Right lobe of liver (tissue), 6 donors: ENCODE results near the gene TMEM18. TPM values are rescaled to one million over a fixed set of nuclear protein-coding genes. Genes with fewer than 3 reads are reported as not detected.

Experiments
- ATAC-seq, 4 donors: fragments of 200-7000 bp; cut with Tn5 transposase; one replicate each; pipeline ENCODE4 v1.9.1; 2020; ENCODE audit warnings: mild to moderate bottlenecking in 4 of 4, moderate library complexity in 4 of 4
- DNase-seq, 3 donors: peaks; one replicate each; pipeline ENCODE4 v3.0.0-alpha.2; 2020
- H3K27ac ChIP-seq, 3 donors: fragments of 200-600 bp; one replicate each; pipeline ENCODE4 v1.8.0; 2022
- H3K27me3 ChIP-seq, 2 donors: fragments of 200-600 bp; one replicate each; pipeline ENCODE4 v1.8.0; 2022
- H3K36me3 ChIP-seq, 4 donors: fragments of 200-600 bp; sonication (generic) in 1 of 4; one replicate each; pipeline versions ENCODE4 v1.5.1 to v1.8.0; 2017 to 2022; ENCODE audit warnings: control low read depth in 1 of 4
- H3K4me1 ChIP-seq, 4 donors: fragments of 200-600 bp; sonication (generic) in 1 of 4; one replicate each; pipeline versions ENCODE4 v1.5.1 to v1.8.0; 2017 to 2022; ENCODE audit warnings: control low read depth in 1 of 4
- H3K4me3 ChIP-seq, 3 donors: fragments of 200-600 bp; one replicate each; pipeline ENCODE4 v1.8.0; 2022
- H3K9me3 ChIP-seq, 4 donors: fragments of 200-600 bp; sonication (generic) in 1 of 4; one replicate each; pipeline versions ENCODE4 v1.5.1 to v1.8.0; 2017 to 2022; ENCODE audit warnings: control low read depth in 1 of 4
- CTCF ChIP-seq, 4 donors: fragments of 200-600 bp in 3 of 4; fragments of 450-650 bp in 1 of 4; IDR thresholded peaks; one replicate each; pipeline versions ENCODE4 v1.5.1 to v1.8.0; 2016 to 2022; ENCODE audit warnings: antibody characterized with exemption in 4 of 4, mild to moderate bottlenecking in 2 of 4
- POLR2A ChIP-seq: fragments of 450-650 bp; IDR thresholded peaks from one replicate; pipeline ENCODE4 v1.6.1; 2017; ENCODE audit warnings: antibody characterized with exemption, mild to moderate bottlenecking
- WGBS: methylation state at CpG from one replicate; pipeline ENCODE4 v1.1.6; 2018; ENCODE audit warnings: low coverage, low lambda C conversion rate; ENCODE audit not compliant: insufficient coverage; ENCODE audit errors: missing lambda C conversion rate; 5-methylcytosine and 5-hydroxymethylcytosine counted together
- intact Hi-C, 2 donors: fragments of 100-400 bp; cut with DNase I; formaldehyde crosslinking; loops; one replicate each; pipeline versions ENCODE4 v1.11.2 to v1.14.1; 2022
- total RNA-seq, 6 experiments: library from RNA; depleted of rRNA in 2 of 6; stranded (reverse); fragments of >200 nt in 2 of 6; fragmentation: NEBNext Ultra II Directional in 3 of 6; extraction: Animal tissue kit (Norgen Biotek cat#: 25700) in 3 of 6; gene quantifications; one replicate each; pipeline versions ENCODE4 v1.1.0 to v1.2.4, GENCODE V29; 2016 to 2023
- donor health status: DM: no; HTN: yes; CAD: no.
- donor health status: DM: no; HTN: no; CAD: no.
- donor health status: DM: no; HTN: no; CAD: no.
- donor health status: DM: no; HTN: yes; CAD: no.
- donor health status: DM: no; HTN: yes; CAD: no.

The TMEM18 gene
- total RNA-seq, 6 experiments from 2014 or later: 4.2 to 11.4 (median 7.0) TPM

DNA sequence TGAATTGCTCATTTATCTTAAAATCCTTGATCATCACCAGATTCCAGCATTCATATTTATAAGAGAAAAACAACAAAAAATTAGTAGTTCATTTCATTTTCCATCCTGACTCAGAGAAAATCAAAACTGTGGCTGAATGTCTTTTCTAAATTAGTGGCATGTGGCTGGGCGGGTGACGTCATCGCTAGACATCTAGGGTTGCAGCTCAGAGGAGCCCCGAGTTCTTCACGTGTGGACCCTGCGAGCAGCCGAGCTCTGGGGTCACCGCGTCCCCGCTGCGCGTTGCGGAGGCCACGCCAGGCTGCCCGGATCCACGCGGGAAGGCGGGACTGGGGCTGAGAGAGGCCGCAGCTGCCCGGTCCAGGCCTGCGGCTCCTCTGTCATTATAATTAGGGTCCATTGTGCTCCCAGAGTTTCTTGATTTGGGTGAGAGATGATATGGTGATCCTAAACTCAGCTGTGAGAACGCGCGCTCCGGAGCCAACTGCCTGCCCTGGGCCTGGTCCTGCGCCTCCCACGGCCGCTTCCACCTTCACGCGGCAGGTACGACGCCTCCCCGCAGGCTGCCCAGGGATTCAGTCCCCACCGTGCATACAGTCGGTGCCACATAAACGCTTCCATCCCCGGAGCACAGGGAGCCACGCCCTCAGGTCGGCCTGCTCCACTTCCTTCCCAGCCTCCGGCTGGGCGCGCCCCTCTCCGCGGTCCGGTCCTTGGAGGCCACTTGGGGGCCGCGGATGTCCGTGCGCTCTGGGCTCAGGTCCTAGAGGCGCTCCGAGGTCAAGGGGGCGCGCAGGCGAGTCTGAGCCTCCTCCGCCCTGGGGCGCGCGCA, 56.5 kb downstream of the TMEM18 start:
- Histone ChIP-seq H3K9me3 (no peaks in the 10 kb centered on the region), H3K36me3 (no peaks in the 10 kb centered on the region), H3K4me3 (no peak overlapping the region), H3K27me3 (no peaks in the 10 kb centered on the region), H3K27ac (no peak overlapping the region), H3K4me1 (no peaks in the 10 kb centered on the region)
- 91% methylated on average over 6 of the region's 58 CpGs for WGBS
- no peak for TF ChIP-seq POLR2A
- no peak for TF ChIP-seq CTCF (IDR thresholded peaks at IDR 0.05)
- intact Hi-C loops: no loop called here
- DNase-seq (no peak), ATAC-seq (peak in 1 of 4 donors; percentile 34)

- Histone ChIP-seq H3K4me1 (no peaks in the 10 kb centered on the region), H3K27me3 (no peaks in the 10 kb centered on the region), H3K4me3 (no peak overlapping the region), H3K36me3 (no peaks in the 10 kb centered on the region), H3K27ac (no peak overlapping the region), H3K9me3 (no peaks in the 10 kb centered on the region)
- TF ChIP-seq POLR2A (no peak), CTCF (IDR thresholded peaks at IDR 0.05) (no peak)
- DNase-seq: no peak
- 54% methylated on average over 4 of the region's 14 CpGs for WGBS
- no peak for ATAC-seq
- intact Hi-C loops: no loop called here
Measured at GRCh38 chr2:620004-620403, 57.2 kb downstream of the TMEM18 start.

- WGBS: 63% methylated on average over 2 of the region's 6 CpGs
Measured at GRCh38 chr2:618422-618990, 58.7 kb downstream of the TMEM18 start.

DNA sequence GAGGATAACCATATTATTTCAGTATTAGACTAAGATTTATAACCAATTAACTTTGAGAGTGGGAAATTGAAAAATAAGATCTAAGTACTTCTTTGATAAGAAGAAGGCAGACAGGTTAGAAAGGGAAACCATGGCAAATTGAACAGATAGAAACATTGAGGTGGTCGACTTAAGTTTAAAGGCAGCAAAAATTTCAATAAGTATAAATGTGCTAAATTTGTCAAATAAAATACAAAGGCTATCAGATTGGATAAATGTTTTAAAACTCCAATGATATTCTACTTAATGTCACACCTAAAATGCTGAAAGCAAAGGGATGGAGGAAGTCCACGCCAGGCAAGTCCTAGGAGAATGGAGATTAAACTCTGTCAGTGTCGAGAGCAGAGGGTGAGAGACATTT, 59.2 kb downstream of the TMEM18 start:
- H3K4me1 ChIP-seq: no peaks in the 10 kb centered on the region
- no peak for DNase-seq
- H3K27ac ChIP-seq: no peak overlapping the region
- TF ChIP-seq CTCF (IDR thresholded peaks at IDR 0.05) (no peak), POLR2A (no peak)
- H3K9me3 ChIP-seq: no peaks in the 10 kb centered on the region
- no peaks in the 10 kb centered on the region for H3K36me3 ChIP-seq
- no peak for ATAC-seq
- no peak overlapping the region for H3K4me3 ChIP-seq
- intact Hi-C loops: no loop called here
- H3K27me3 ChIP-seq: no peaks in the 10 kb centered on the region
- WGBS: 37% methylated on average over 3 of the region's 3 CpGs

More at GRCh38 chr2:618422-618990, 58.7 kb downstream of the TMEM18 start:
- Histone ChIP-seq H3K27me3 (no peaks in the 10 kb centered on the region), H3K4me1 (no peaks in the 10 kb centered on the region), H3K27ac (no peak overlapping the region), H3K9me3 (no peaks in the 10 kb centered on the region), H3K36me3 (no peaks in the 10 kb centered on the region), H3K4me3 (no peak overlapping the region)
- TF ChIP-seq POLR2A (no peak), CTCF (IDR thresholded peaks at IDR 0.05) (no peak)
- intact Hi-C loops: no loop called here
- DNase-seq (no peak), ATAC-seq (no peak)
